ENCODE measurements around the gene DRD3.

DRD3 gene

GRCh38 chr3:114115143-114115542 is 63.7 kb downstream of the DRD3 start:
- no peak for DNase-seq

- DNase-seq, result no peak
Observed at GRCh38 chr3:114114719-114115118, 64.1 kb downstream of the DRD3 start.

- no peak for DNase-seq
Observed at GRCh38 chr3:114112696-114113095, 66.2 kb downstream of the DRD3 start.

- no peak for DNase-seq
Observed at GRCh38 chr3:114111060-114111770, 67.6 kb downstream of the DRD3 start.

- no peak for DNase-seq
Observed at GRCh38 chr3:114110439-114110838, 68.4 kb downstream of the DRD3 start.

GRCh38 chr3:114108137-114108536 is 70.7 kb downstream of the DRD3 start:
- no peak for DNase-seq

- DNase-seq, result no peak
Observed at GRCh38 chr3:114104414-114104813, 74.4 kb downstream of the DRD3 start.

GRCh38 chr3:114103858-114104257 is 75.0 kb downstream of the DRD3 start:
- DNase-seq, result no peak

GRCh38 chr3:114103181-114103580 is 75.7 kb downstream of the DRD3 start:
- no peak for DNase-seq

GRCh38 chr3:114101101-114101500 is 77.8 kb downstream of the DRD3 start:
- no peak for DNase-seq

GRCh38 chr3:114095796-114096195 is 83.1 kb downstream of the DRD3 start:
- no peak for DNase-seq

- DNase-seq, result no peak
Observed at GRCh38 chr3:114093596-114093995, 85.3 kb downstream of the DRD3 start.

GRCh38 chr3:114093016-114093380 is 85.9 kb downstream of the DRD3 start:
- no peak for DNase-seq

GRCh38 chr3:114092151-114093015 is 86.5 kb downstream of the DRD3 start:
- no peak for DNase-seq

- DNase-seq, result no peak
Observed at GRCh38 chr3:114089675-114090074, 89.2 kb downstream of the DRD3 start.

- DNase-seq, result no peak
Observed at GRCh38 chr3:114086356-114086755, 92.5 kb downstream of the DRD3 start.

- DNase-seq, result no peak
Observed at GRCh38 chr3:114083112-114083511, 95.7 kb downstream of the DRD3 start.

GRCh38 chr3:114081037-114081436 is 97.8 kb downstream of the DRD3 start:
- no peak for DNase-seq

GRCh38 chr3:114080201-114080600 is 98.7 kb downstream of the DRD3 start:
- no peak for DNase-seq

- DNase-seq, result no peak
Observed at GRCh38 chr3:114079761-114080160, 99.1 kb downstream of the DRD3 start.

- DNase-seq, result no peak
Observed at GRCh38 chr3:114078126-114078525, 100.7 kb downstream of the DRD3 start.
